ENCODE data around the gene KCNK3. TPM values are rescaled to one million over a fixed set of nuclear protein-coding genes. Genes with fewer than 3 reads are reported as not detected.

KCNK3 gene
- total and polyA plus RNA-seq, 5 experiments from 2014 or later = not detected

- no peak for DNase-seq
- peaks cover 25 to 65% (median 40%) of the 10 kb centered on the region in 5 donors for H3K27me3 Mint-ChIP-seq
- H3K9me3 Mint-ChIP-seq = peaks cover 0 to 8% (median 0%) of the 10 kb centered on the region in 9 donors
- H3K27ac Mint-ChIP-seq = no peak overlapping the region
- no peak for ATAC-seq
- no peaks in the 10 kb centered on the region for H3K4me1 Mint-ChIP-seq
- H3K36me3 Mint-ChIP-seq = peaks cover 0 to 6% (median 0%) of the 10 kb centered on the region in 3 donors
- no peak overlapping the region for H3K4me3 Mint-ChIP-seq
- POLR2A ChIA-PET = no interaction called here
Measured at GRCh38 chr2:26670931-26671460, 21.5 kb upstream of the KCNK3 start.

- Mint-ChIP-seq H3K36me3 (peaks cover 0 to 5% (median 0%) of the 10 kb centered on the region in 3 donors), H3K9me3 (peaks cover 0 to 5% (median 0%) of the 10 kb centered on the region in 9 donors), H3K27ac (no peak overlapping the region), H3K27me3 (peaks cover 23 to 63% (median 42%) of the 10 kb centered on the region in 5 donors), H3K4me1 (peaks cover 0 to 2% (median 0%) of the 10 kb centered on the region in 4 donors), H3K4me3 (no peak overlapping the region)
- ATAC-seq (no peak), DNase-seq (no peak)
- POLR2A ChIA-PET = no interaction called here
Measured at GRCh38 chr2:26671691-26672090, 20.8 kb upstream of the KCNK3 start.

- Mint-ChIP-seq H3K4me1 (peaks cover 0 to 2% (median 0%) of the 10 kb centered on the region in 4 donors), H3K4me3 (no peak overlapping the region), H3K9me3 (peaks cover 0 to 2% (median 0%) of the 10 kb centered on the region in 9 donors), H3K36me3 (peaks cover 0 to 2% (median 0%) of the 10 kb centered on the region in 3 donors), H3K27ac (no peak overlapping the region), H3K27me3 (peaks cover 19 to 59% (median 38%) of the 10 kb centered on the region in 5 donors)
- DNase-seq = no peak
- ATAC-seq = no peak
- POLR2A ChIA-PET = no interaction called here
Measured at GRCh38 chr2:26672112-26672817, 20.3 kb upstream of the KCNK3 start.

- POLR2A ChIA-PET = no interaction called here
- ATAC-seq (no peak), DNase-seq (no peak)
- Mint-ChIP-seq H3K27me3 (peaks cover 17 to 53% (median 36%) of the 10 kb centered on the region in 5 donors), H3K9me3 (peaks cover 0 to 7% (median 3%) of the 10 kb centered on the region in 9 donors), H3K36me3 (peaks cover 0 to 8% (median 0%) of the 10 kb centered on the region in 3 donors), H3K27ac (peak overlapping the region in 1 of 10 donors; percentile 24), H3K4me3 (no peak overlapping the region), H3K4me1 (peaks cover 0 to 2% (median 0%) of the 10 kb centered on the region in 4 donors)
Measured at GRCh38 chr2:26672818-26673393, 19.6 kb upstream of the KCNK3 start.

- H3K4me3 Mint-ChIP-seq = no peak overlapping the region
- H3K36me3 Mint-ChIP-seq = peaks cover 0 to 12% (median 0%) of the 10 kb centered on the region in 3 donors
- no peak for ATAC-seq
- H3K9me3 Mint-ChIP-seq = peaks cover 0 to 10% (median 3%) of the 10 kb centered on the region in 9 donors
- peaks cover 16 to 41% (median 30%) of the 10 kb centered on the region in 5 donors for H3K27me3 Mint-ChIP-seq
- POLR2A ChIA-PET = no interaction called here
- H3K4me1 Mint-ChIP-seq = peaks cover 0 to 2% (median 0%) of the 10 kb centered on the region in 4 donors
- DNase-seq = no peak
- no peak overlapping the region for H3K27ac Mint-ChIP-seq
Measured at GRCh38 chr2:26674002-26674751, 18.3 kb upstream of the KCNK3 start.

- Mint-ChIP-seq H3K27me3 (peaks cover 17 to 39% (median 29%) of the 10 kb centered on the region in 5 donors), H3K27ac (no peak overlapping the region), H3K9me3 (peaks cover 0 to 10% (median 3%) of the 10 kb centered on the region in 9 donors), H3K36me3 (peaks cover 0 to 12% (median 0%) of the 10 kb centered on the region in 3 donors), H3K4me3 (no peak overlapping the region), H3K4me1 (peaks cover 0 to 2% (median 0%) of the 10 kb centered on the region in 4 donors)
- DNase-seq = no peak
- POLR2A ChIA-PET = no interaction called here
- no peak for ATAC-seq
Measured at GRCh38 chr2:26674771-26675170, 17.8 kb upstream of the KCNK3 start.

GRCh38 chr2:26675651-26676255 lies 16.8 kb upstream of the KCNK3 start:
- peaks cover 0 to 12% (median 0%) of the 10 kb centered on the region in 3 donors for H3K36me3 Mint-ChIP-seq
- DNase-seq (no peak), ATAC-seq (no peak)
- no peak overlapping the region for H3K27ac Mint-ChIP-seq
- no peak overlapping the region for H3K4me3 Mint-ChIP-seq
- peaks cover 0 to 10% (median 3%) of the 10 kb centered on the region in 9 donors for H3K9me3 Mint-ChIP-seq
- peaks cover 14 to 31% (median 23%) of the 10 kb centered on the region in 5 donors for H3K27me3 Mint-ChIP-seq
- POLR2A ChIA-PET = no interaction called here
- peaks cover 0 to 2% (median 0%) of the 10 kb centered on the region in 4 donors for H3K4me1 Mint-ChIP-seq

GRCh38 chr2:26678035-26678434 lies 14.5 kb upstream of the KCNK3 start:
- POLR2A ChIA-PET = no interaction called here

GRCh38 chr2:26679867-26680266 lies 12.7 kb upstream of the KCNK3 start:
- Mint-ChIP-seq H3K4me1 (peaks cover 0 to 2% (median 0%) of the 10 kb centered on the region in 4 donors), H3K4me3 (no peak overlapping the region), H3K9me3 (peaks cover 0 to 10% (median 3%) of the 10 kb centered on the region in 9 donors), H3K27me3 (peaks cover 16 to 30% (median 20%) of the 10 kb centered on the region in 5 donors), H3K27ac (no peak overlapping the region), H3K36me3 (peaks cover 0 to 12% (median 0%) of the 10 kb centered on the region in 3 donors)
- DNase-seq (no peak), ATAC-seq (no peak)
- POLR2A ChIA-PET = no interaction called here

More at GRCh38 chr2:26678035-26678434, 14.5 kb upstream of the KCNK3 start:
- ATAC-seq (no peak), DNase-seq (no peak)
- no peak overlapping the region for H3K4me3 Mint-ChIP-seq
- peaks cover 0 to 2% (median 0%) of the 10 kb centered on the region in 4 donors for H3K4me1 Mint-ChIP-seq
- peaks cover 0 to 10% (median 3%) of the 10 kb centered on the region in 9 donors for H3K9me3 Mint-ChIP-seq
- H3K36me3 Mint-ChIP-seq = peaks cover 0 to 12% (median 0%) of the 10 kb centered on the region in 3 donors
- peaks cover 14 to 33% (median 22%) of the 10 kb centered on the region in 5 donors for H3K27me3 Mint-ChIP-seq
- no peak overlapping the region for H3K27ac Mint-ChIP-seq

GRCh38 chr2:26681656-26682055 lies 10.9 kb upstream of the KCNK3 start:
- Mint-ChIP-seq H3K9me3 (peaks cover 0 to 10% (median 3%) of the 10 kb centered on the region in 9 donors), H3K27me3 (peaks cover 16 to 47% (median 29%) of the 10 kb centered on the region in 5 donors), H3K36me3 (peaks cover 0 to 12% (median 0%) of the 10 kb centered on the region in 3 donors), H3K4me1 (no peaks in the 10 kb centered on the region), H3K27ac (no peak overlapping the region), H3K4me3 (no peak overlapping the region)
- no peak for ATAC-seq
- POLR2A ChIA-PET = no interaction called here
- DNase-seq = peak in 1 of 10 donors; percentile 34

- H3K9me3 Mint-ChIP-seq = peaks cover 0 to 10% (median 3%) of the 10 kb centered on the region in 9 donors
- peaks cover 20 to 52% (median 34%) of the 10 kb centered on the region in 5 donors for H3K27me3 Mint-ChIP-seq
- H3K36me3 Mint-ChIP-seq = peaks cover 0 to 11% (median 0%) of the 10 kb centered on the region in 3 donors
- no peak overlapping the region for H3K4me3 Mint-ChIP-seq
- H3K27ac Mint-ChIP-seq = peak overlapping the region in 1 of 10 donors; percentile 6
- DNase-seq (no peak), ATAC-seq (no peak)
- POLR2A ChIA-PET = no interaction called here
- no peaks in the 10 kb centered on the region for H3K4me1 Mint-ChIP-seq
Measured at GRCh38 chr2:26682155-26682554, 10.4 kb upstream of the KCNK3 start.

- ATAC-seq (no peak), DNase-seq (peak in 1 of 10 donors; percentile 19)
- Mint-ChIP-seq H3K27me3 (peaks cover 20 to 63% (median 41%) of the 10 kb centered on the region in 5 donors), H3K4me1 (no peaks in the 10 kb centered on the region), H3K9me3 (no peaks in the 10 kb centered on the region), H3K27ac (no peak overlapping the region), H3K36me3 (no peaks in the 10 kb centered on the region), H3K4me3 (no peak overlapping the region)
- POLR2A ChIA-PET = no interaction called here
Measured at GRCh38 chr2:26683583-26683982, 8.9 kb upstream of the KCNK3 start.
